ENCODE data around the gene LGMN.

DNA sequence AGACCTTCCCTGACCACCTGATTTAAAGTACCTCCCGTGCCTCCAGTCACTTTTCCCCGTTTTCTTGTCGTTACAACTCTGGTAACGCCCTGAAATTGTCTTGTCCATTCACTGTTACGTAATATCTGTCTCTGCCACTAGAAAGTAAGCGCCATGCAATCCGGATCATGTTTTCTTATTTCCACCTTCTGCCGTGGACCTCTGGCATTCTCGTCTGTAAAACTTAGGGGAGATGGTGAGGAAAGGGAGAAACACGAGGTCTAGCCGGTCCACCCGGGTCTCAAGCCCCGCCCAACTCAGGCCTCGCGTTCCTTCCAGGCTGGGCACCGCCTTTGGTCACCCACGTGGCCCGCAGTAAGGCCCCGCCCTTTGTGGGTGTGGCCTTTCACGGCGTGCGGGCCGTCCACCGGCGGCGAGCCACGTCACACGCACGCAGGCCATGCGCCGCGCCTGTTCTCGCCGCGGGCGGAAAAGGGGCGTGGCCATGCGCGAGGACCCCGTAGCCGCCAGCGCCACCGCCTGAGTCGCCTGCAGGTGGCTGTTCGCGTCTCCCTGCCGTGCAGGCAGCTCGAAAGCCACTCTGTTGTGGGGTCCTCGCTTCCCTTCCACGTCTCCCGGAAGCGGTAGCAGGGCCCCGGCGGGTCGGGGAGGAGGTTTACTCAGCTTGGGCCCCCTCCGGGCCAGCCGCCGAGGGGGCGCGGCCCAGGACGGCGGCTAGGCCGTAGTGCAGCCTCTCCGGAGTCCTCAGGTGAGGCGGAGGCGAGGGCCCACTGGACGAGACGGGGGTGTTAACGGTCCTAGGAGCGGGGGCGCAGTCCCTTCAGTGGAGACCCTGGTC, 45.5 kb upstream of the LGMN start, which contains the start of gene GOLGA5:
- TF ChIP-seq POLR2A (IDR thresholded peaks at IDR 0.05; ENCODE audit: low read depth, low read length): peak; percentile 77
- TF ChIP-seq TAF1 (IDR thresholded peaks at IDR 0.05; ENCODE audit: low read depth, low read length): peak; percentile 66; the same call in 1 of the 2 replicates
- peak; percentile 74 for TF ChIP-seq POLR2AphosphoS5 (IDR thresholded peaks at IDR 0.05; ENCODE audit: low read depth, low read length)
- peak; percentile 15; the same call in 1 of the 2 replicates for TF ChIP-seq SPI1 (IDR thresholded peaks at IDR 0.05; ENCODE audit: low read depth, low read length)
- TF ChIP-seq POU2F2 (IDR thresholded peaks at IDR 0.05; ENCODE audit: low read depth, low read length): no peak
